A549 (cell line): ENCODE measurements around the gene MORF4L2.

ENCODE experiments used
- HOXA7 ChIP-seq: fragments of 250-450 bp; sonication (Bioruptor Pico); IDR thresholded peaks from 2 replicates; pipeline ENCODE4 v1.5.0; 2020; ENCODE audit warnings: mild to moderate bottlenecking, moderate library complexity
- KDM1A ChIP-seq: fragments of 200-600 bp; sonication (generic); IDR thresholded peaks from 2 replicates; pipeline ENCODE4 v1.6.1; 2016; ENCODE audit warnings: low read depth, mild to moderate bottlenecking
- POLR2A ChIP-seq: IDR thresholded peaks from 2 replicates; pipeline ENCODE4 v1.6.1; 2012; ENCODE audit warnings: mild to moderate bottlenecking, low read length
- ZFP36 ChIP-seq: fragments of 450-650 bp; IDR thresholded peaks from 2 replicates; pipeline ENCODE4 v1.6.1; 2014; ENCODE audit warnings: borderline replicate concordance; ENCODE audit not compliant: partially characterized antibody
- TF ChIP-seq, protein P1 (sequence below): fragments of >200 bp; sonication (Bioruptor Twin); formaldehyde crosslinking; IDR thresholded peaks from 3 replicates; pipeline ENCODE4 v1.5.1; 2016
- TF ChIP-seq, protein P2 (sequence below): fragments of 250-450 bp; sonication (Bioruptor Pico); IDR thresholded peaks from 2 replicates; pipeline ENCODE4 v1.5.0; 2020; ENCODE audit warnings: low read depth, mild to moderate bottlenecking, moderate library complexity

GRCh38 chrX:103722505-103722904, 36.0 kb upstream of the MORF4L2 start:
- TF ChIP-seq ZFP36 (no peak), POLR2A (no peak), KDM1A (no peak), HOXA7 (CRISPR knock-in tag) (no peak)
- TF ChIP-seq, protein P1, sequence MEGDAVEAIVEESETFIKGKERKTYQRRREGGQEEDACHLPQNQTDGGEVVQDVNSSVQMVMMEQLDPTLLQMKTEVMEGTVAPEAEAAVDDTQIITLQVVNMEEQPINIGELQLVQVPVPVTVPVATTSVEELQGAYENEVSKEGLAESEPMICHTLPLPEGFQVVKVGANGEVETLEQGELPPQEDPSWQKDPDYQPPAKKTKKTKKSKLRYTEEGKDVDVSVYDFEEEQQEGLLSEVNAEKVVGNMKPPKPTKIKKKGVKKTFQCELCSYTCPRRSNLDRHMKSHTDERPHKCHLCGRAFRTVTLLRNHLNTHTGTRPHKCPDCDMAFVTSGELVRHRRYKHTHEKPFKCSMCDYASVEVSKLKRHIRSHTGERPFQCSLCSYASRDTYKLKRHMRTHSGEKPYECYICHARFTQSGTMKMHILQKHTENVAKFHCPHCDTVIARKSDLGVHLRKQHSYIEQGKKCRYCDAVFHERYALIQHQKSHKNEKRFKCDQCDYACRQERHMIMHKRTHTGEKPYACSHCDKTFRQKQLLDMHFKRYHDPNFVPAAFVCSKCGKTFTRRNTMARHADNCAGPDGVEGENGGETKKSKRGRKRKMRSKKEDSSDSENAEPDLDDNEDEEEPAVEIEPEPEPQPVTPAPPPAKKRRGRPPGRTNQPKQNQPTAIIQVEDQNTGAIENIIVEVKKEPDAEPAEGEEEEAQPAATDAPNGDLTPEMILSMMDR, result no peak
- TF ChIP-seq, protein P2, sequence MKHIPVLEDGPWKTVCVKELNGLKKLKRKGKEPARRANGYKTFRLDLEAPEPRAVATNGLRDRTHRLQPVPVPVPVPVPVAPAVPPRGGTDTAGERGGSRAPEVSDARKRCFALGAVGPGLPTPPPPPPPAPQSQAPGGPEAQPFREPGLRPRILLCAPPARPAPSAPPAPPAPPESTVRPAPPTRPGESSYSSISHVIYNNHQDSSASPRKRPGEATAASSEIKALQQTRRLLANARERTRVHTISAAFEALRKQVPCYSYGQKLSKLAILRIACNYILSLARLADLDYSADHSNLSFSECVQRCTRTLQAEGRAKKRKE, result no peak
